Breast epithelium (tissue), 3 donors: Measurements from ENCODE around the gene VLDLR.

Experiments
- CTCF ChIP-seq, 3 donors: fragments of 450-650 bp; IDR thresholded peaks; one replicate each; pipeline ENCODE4 v1.5.1; 2016 to 2017; ENCODE audit warnings: antibody characterized with exemption in 3 of 3, mild to moderate bottlenecking in 3 of 3, moderate library complexity in 3 of 3
- POLR2A ChIP-seq: fragments of 450-650 bp; IDR thresholded peaks from one replicate; pipeline ENCODE4 v1.6.1; 2016; ENCODE audit warnings: antibody characterized with exemption, mild to moderate bottlenecking, moderate library complexity
- POLR2AphosphoS5 ChIP-seq, 3 donors: sonication (generic); formaldehyde crosslinking; IDR thresholded peaks; one replicate each; pipeline ENCODE4 v1.6.1; 2017; ENCODE audit warnings: antibody characterized with exemption in 3 of 3

DNA sequence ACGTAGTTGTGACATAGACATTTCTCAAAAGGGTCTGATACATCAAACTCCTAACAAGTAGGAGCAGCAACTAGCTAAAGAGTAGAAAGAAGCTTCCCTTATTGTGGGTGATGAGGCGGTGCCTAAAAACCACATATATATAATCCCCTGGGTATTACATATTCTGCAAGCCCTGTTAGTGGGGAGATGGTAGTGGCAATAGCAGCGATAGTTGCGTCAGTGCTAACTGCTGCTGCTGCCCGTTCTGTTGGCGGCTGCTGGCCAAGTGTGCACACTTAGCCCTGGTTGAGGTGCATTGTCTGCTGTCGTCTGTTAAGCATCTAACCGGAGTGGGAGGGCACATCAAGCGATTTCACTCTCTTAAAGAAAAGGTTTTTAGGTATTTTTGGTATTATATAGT is 35.8 kb downstream of the VLDLR start:
- TF ChIP-seq CTCF (IDR thresholded peaks at IDR 0.05), result no peak
- no peak for TF ChIP-seq POLR2A
- no peak for TF ChIP-seq POLR2AphosphoS5 (IDR thresholded peaks at IDR 0.05)
